HG02973 (cell line): Measurements from ENCODE around the gene ASIC2.

ENCODE experiments used
- ATAC-seq: cut with Tn5 transposase; IDR thresholded peaks from one replicate; pipeline ENCODE4 v1.9.1; 2021; ENCODE audit warnings: moderate library complexity; ENCODE audit not compliant: unreplicated experiment

ASIC2 gene

DNA sequence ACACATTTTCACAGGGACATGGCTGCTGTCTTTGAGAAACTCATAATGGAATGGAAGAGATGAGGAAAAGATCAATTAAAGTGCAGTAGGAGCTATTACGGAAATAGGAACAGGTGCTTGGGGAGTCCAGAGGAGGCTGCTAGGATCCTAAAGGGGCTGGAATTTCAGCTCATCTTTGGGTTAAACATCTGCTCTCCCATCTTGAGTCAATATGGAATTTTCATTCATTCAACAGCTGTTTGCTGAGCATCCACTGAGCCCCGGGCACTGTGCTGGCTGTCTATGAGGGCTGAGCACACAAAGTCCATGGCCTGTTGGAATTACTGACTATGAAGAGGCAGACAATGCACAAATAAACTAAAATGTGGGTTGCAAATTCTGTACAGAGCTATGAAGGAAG is 47.9 kb downstream of the ASIC2 start:
- no peak for ATAC-seq

DNA sequence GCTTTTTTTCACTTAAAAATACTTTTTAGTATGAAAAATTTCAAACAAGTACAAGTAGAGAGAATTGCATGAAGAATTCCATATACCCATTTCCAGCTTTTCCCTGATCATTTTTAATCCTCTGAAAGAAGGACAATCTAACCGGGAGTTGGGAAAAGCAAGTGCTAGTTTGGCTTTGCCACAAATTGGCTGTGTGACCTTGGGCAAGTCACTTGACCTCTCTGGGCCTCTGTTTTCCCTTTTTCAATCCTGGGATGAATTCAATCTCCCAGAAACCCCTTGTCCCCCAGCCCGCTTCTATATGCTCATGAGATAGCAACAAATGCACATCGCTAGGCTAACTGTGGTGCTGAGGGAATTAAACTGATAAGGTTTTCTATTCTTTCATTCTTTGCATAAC is 49.4 kb downstream of the ASIC2 start:
- no peak for ATAC-seq

GRCh38 chr17:33242375-33243124 is 50.5 kb downstream of the ASIC2 start:
- ATAC-seq = no peak

GRCh38 chr17:33241390-33241789 is 51.7 kb downstream of the ASIC2 start:
- ATAC-seq = no peak

DNA sequence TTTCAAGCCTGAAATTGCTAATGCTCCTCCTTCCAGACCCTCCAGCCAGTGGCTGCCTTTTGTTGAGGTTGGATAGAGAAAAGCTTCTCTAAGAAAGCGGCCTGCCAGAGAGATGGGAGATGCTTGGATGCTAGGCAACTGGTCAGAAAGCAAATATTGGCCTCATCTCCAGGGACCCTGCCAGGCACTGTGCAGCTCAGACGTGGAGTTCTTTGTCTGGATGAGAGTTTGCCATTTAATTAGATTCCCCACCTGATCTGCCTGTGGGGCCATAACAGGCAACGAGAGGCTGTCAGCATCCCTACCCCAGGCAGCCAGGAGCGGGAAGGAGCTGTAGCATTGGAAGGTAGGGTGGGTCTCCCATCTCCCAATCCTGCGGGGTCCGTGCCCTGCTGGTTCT is 52.7 kb downstream of the ASIC2 start:
- no peak for ATAC-seq

- ATAC-seq = no peak
Measured at GRCh38 chr17:33239702-33240101, 53.4 kb downstream of the ASIC2 start.

- ATAC-seq = no peak
Measured at GRCh38 chr17:33234930-33235685, 58.0 kb downstream of the ASIC2 start.

DNA sequence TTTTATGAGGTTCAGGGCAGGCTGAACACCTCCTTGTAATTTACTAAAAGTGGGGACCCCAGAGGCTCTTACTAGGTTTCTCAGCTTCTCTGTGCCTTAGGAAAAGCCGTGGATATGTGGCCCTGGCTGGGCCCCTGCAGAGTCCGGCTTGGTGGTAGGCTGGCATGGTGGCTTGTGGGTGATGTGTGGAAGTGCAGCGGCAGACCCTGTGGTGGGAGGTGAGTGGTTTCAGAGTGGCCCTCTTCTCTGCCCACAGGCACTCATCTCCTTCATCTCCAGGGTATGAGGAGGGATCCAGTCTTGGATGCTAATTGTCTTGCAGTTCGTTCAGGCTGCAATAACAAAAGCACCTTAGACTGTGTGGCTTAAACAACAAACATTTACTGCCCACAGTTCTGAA is 58.9 kb downstream of the ASIC2 start:
- ATAC-seq = no peak

GRCh38 chr17:33233811-33234177 is 59.3 kb downstream of the ASIC2 start:
- ATAC-seq = no peak

DNA sequence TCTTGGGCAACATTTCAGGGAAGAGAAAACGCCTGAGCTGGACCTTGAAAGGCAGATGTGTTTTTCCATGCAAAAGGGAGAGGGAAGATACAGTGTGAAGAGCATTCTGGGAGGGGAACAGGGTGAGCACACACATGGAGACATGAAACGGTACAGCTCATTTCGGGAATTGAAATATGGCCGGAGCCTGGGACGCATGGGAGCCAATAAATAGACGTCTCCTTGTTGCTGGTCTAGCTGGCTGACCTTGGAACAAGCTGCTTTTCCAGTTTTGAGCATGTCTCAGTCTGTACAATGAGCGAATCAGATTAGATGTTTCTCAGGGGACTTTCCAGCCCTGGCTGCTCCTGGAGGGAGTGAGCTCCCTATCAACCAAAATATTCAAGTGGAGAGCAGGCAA is 63.6 kb downstream of the ASIC2 start:
- ATAC-seq = no peak

DNA sequence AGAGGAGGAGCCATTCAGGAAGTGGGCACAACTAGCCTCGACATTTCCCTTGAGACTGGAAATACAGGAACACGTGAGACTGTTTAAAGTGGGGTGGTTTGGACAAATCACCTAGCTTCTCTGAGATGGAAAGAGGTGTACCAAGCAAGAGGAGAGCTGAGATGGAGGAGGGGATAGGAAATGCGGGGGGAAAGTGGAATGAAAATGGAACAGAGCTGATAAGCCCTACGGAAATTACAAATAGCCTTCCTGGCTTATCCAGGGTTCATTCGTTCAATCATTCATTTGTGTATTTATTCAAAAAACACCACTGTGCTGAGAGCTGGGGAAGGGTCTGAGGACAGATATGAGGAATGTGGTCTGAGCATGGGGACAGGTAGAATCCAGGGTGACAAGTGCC is 64.1 kb downstream of the ASIC2 start:
- ATAC-seq = no peak

- no peak for ATAC-seq
Measured at GRCh38 chr17:33228548-33228947, 64.5 kb downstream of the ASIC2 start.

GRCh38 chr17:33227911-33228310 is 65.2 kb downstream of the ASIC2 start:
- no peak for ATAC-seq

- no peak for ATAC-seq
Measured at GRCh38 chr17:33225994-33226393, 67.1 kb downstream of the ASIC2 start.

DNA sequence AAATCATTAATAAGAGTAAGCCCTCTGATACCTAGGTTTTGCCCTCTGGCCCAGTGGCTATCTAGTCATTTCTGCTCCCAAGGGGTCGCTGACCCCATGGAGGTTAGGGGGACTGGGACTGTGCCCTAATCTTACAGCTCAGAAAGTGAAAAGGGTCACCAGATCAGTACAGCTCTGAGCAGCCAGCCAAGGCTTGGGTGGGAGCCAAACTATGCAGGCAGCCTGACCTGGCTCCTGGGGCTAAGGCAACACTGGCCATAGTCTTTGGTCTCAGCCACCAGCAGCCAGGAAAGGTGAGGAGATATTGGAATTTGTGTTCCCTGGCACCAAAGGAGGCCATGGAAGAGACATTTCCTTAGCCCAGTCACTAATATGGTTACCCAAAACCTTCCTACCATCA is 67.6 kb downstream of the ASIC2 start:
- ATAC-seq = no peak

GRCh38 chr17:33220036-33220435 is 73.1 kb downstream of the ASIC2 start:
- ATAC-seq = no peak

- ATAC-seq = no peak
Measured at GRCh38 chr17:33218698-33219601, 74.1 kb downstream of the ASIC2 start.

DNA sequence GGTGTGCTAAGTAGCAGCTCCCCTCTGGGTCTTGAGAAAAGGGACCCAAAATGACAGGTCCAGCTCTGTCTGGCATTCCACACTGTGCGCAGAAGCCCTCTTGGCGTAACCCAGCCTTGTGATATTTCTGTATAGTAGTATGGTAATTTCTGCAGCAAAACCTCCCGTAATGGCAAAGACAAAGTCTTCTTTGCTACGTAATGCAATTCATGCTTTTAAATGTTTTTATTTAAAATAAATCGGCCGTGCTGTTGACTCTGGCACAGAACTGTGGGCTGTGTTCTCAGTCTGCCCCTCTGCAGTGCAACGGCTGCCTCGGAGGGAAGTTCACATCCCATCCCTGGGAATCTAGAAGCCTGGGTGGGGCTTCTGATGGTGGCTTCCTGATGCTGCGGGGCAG is 75.2 kb downstream of the ASIC2 start:
- ATAC-seq = no peak

- no peak for ATAC-seq
Measured at GRCh38 chr17:33214996-33215395, 78.1 kb downstream of the ASIC2 start.

DNA sequence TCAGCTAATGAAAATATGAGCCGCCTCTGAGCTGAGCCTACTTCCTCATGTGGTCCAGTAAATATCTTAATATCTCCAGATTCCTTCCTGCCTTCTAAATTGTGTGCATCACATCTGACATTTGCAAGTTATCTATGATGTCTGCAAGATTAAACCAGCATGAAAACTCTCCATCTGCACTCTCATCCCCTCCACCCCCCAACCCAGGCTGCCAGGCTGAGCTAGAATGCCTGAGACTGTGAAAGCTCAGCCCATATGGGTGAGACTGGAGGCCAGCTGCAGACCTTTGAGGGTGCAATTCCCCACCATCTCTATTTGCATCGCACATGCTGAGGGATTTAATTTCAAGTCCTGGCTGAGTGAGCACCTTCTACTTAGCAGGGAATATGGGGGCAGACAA is 82.8 kb downstream of the ASIC2 start:
- ATAC-seq = no peak

DNA sequence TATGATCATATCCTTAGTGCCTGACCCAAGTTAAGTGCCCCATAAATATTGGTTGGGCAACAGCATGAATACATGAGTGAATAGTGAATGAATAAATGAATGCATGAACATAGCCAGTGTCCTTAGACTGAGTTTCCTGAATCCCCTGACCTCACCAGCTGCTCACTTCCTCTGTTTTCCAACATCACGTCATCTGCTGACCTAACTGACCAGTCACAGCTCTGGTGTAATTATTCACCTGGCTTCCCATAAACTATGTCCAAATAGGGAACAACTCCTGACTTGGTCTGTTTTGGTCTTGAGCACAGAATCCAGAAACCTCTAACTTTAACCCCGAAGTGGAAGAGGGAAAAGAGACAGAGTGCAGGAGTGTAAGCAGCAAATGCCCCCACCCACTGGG is 83.4 kb downstream of the ASIC2 start:
- ATAC-seq = no peak

DNA sequence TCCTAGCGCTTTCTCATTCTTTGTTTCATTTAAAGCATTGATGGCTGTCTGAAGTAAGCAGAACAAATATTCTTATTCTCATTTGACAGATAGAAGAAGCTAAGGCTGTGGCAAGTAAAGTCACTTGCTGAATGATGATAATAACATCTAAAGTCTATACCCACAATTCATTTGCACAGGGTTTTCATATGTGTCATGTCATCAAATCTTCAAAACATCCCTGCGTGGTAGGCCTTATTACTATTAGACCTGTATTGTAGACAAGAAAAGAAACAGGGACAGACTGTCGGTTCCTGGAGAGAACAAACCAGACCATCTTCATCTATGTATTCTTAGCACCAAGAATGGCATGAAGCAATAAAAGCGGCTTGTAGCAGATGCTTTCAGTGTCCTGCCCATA is 85.9 kb downstream of the ASIC2 start:
- no peak for ATAC-seq
